ENCODE results near the gene BRMS1.

- TF ChIP-seq GATA2 (IDR thresholded peaks at IDR 0.05; ENCODE audit: low read depth, low read length) (no peak), GATA3 (IDR thresholded peaks at IDR 0.05; ENCODE audit: low read depth, low read length) (no peak)
These were observed 30.1 kb downstream of the BRMS1 start for GRCh38 chr11:66314561-66315497.
